ENCODE data around the gene MGLL.

MGLL gene

DNA sequence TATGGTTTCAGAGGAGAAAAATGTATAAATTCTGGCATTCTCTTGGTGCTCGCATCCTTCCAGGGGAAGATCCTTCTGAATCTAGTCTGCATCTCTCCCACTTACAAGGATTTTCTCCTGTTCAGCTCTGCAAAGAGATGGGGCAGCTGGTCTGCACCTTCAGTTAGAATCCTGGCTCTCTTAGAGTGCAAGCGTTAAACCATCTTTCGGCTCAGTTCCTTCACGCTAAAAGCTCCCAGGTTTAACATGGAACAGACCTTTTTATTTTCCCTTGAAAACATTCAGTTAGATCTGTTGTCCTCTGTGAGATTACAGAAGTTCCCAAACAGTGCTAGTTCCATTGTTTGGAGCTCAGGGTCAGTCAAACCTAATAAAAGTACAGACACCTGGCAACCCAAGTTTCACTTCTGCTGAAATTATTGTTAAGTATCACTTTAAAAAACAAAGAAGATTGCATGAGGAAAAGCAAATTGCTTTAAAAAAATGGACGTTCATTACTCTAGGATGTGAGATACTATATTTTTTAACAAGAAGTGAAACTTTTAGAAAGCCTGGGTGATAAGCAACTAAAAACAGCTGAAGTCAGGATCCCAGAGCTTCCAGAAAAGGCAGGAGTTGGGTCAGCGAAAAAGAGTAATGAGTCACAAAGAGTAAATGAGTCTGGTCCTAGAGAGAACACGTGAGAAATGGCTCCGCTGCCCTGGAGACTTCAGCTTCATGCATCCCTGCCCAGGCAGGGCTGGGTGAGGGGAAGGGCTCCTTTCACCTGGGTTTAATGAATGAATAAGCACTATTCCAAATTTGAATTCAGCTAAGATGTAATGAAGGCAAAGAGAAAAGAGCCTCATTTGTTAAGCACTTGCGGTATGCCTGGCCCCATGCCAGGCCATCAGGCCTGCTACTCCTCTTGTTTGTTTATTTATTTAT is 86.3 kb downstream of the MGLL start:
- peak overlapping the region; percentile 89 for H3K4me3 ChIP-seq (ENCODE audit: low read depth, low read length)
- peak; percentile 89 for DNase-seq (ENCODE audit: low read depth)
- TF ChIP-seq, protein P1, sequence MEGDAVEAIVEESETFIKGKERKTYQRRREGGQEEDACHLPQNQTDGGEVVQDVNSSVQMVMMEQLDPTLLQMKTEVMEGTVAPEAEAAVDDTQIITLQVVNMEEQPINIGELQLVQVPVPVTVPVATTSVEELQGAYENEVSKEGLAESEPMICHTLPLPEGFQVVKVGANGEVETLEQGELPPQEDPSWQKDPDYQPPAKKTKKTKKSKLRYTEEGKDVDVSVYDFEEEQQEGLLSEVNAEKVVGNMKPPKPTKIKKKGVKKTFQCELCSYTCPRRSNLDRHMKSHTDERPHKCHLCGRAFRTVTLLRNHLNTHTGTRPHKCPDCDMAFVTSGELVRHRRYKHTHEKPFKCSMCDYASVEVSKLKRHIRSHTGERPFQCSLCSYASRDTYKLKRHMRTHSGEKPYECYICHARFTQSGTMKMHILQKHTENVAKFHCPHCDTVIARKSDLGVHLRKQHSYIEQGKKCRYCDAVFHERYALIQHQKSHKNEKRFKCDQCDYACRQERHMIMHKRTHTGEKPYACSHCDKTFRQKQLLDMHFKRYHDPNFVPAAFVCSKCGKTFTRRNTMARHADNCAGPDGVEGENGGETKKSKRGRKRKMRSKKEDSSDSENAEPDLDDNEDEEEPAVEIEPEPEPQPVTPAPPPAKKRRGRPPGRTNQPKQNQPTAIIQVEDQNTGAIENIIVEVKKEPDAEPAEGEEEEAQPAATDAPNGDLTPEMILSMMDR (IDR thresholded peaks at IDR 0.05; ENCODE audit: insufficient read depth, low read depth, low read length, missing control alignments) = no peak

GRCh38 chr3:127734754-127735473 is 87.4 kb downstream of the MGLL start:
- DNase-seq (ENCODE audit: low read depth) = peak; percentile 43
- TF ChIP-seq, protein P1 (IDR thresholded peaks at IDR 0.05; ENCODE audit: insufficient read depth, low read depth, low read length, missing control alignments) = no peak
- H3K4me3 ChIP-seq (ENCODE audit: low read depth, low read length) = peak overlapping the region; percentile 89

GRCh38 chr3:127734181-127734720 is 88.1 kb downstream of the MGLL start:
- DNase-seq (ENCODE audit: low read depth) = no peak
- H3K4me3 ChIP-seq (ENCODE audit: low read depth, low read length) = peak overlapping the region; percentile 89
- TF ChIP-seq, protein P1 (IDR thresholded peaks at IDR 0.05; ENCODE audit: insufficient read depth, low read depth, low read length, missing control alignments) = no peak

- TF ChIP-seq, protein P1 (IDR thresholded peaks at IDR 0.05; ENCODE audit: insufficient read depth, low read depth, low read length, missing control alignments) = no peak
- DNase-seq (ENCODE audit: low read depth) = no peak
- no peak overlapping the region; the same call in 1 of the 2 replicates for H3K4me3 ChIP-seq (ENCODE audit: low read depth, low read length)
Observed at GRCh38 chr3:127733781-127734180, 88.5 kb downstream of the MGLL start.

DNA sequence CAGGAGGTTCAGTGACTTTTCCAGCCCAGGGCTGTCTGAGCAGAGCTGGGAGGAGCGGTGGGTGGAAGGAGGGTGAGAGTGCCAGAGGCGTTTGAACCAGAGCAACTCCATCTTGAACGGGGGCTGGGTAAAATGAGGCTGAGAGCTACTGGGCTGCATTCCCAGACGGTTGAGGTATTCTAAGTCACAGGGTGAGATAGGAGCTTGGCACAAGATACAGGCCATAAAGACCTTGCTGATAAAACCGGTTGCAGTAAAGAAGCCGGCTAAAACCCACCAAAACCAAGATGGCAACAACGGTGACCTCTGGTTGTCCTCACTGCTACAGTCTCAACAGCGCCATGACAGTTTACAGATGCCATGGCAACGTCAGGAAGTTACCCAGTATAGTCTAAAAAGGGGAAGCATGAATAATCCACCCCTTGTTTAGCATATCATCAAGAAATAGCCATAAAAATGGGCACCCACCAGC is 89.4 kb downstream of the MGLL start:
- H3K4me3 ChIP-seq (ENCODE audit: low read depth, low read length) = no peak overlapping the region
- TF ChIP-seq, protein P1 (IDR thresholded peaks at IDR 0.05; ENCODE audit: insufficient read depth, low read depth, low read length, missing control alignments) = no peak
- DNase-seq (ENCODE audit: low read depth) = peak; percentile 36

DNA sequence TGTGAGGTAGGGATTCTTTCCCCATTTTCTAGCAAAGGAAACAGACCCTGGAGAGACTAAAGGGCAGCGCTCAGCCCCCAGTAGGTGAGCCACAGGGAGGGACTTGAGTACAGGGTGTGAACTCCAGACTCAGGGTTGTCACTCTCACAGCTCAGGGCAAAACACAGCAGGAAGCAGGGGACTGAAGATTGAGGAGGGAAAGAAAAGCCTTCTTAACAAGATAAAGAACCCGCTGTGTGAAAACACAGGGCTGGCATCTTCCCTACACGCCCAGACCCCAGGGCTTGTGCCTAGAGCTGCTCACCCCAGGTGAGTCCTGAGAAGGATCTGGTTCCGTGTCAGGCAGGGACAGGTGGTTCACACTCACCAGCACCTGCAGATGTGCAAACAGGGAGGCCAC is 90.0 kb downstream of the MGLL start:
- TF ChIP-seq, protein P1 (IDR thresholded peaks at IDR 0.05; ENCODE audit: insufficient read depth, low read depth, low read length, missing control alignments) = no peak
- no peak overlapping the region for H3K4me3 ChIP-seq (ENCODE audit: low read depth, low read length)
- no peak for DNase-seq (ENCODE audit: low read depth)
